ENCODE measurements around the gene ENTHD1. TPM values are rescaled to one million over a fixed set of nuclear protein-coding genes. Genes with fewer than 3 reads are reported as not detected.

ENTHD1 gene
- total and polyA plus RNA-seq, 9 of the 15 experiments (the other 6 are each of a cell fraction or from before 2014, with no cell fraction given), result 0.13 to 0.98 (median 0.35) TPM

DNA sequence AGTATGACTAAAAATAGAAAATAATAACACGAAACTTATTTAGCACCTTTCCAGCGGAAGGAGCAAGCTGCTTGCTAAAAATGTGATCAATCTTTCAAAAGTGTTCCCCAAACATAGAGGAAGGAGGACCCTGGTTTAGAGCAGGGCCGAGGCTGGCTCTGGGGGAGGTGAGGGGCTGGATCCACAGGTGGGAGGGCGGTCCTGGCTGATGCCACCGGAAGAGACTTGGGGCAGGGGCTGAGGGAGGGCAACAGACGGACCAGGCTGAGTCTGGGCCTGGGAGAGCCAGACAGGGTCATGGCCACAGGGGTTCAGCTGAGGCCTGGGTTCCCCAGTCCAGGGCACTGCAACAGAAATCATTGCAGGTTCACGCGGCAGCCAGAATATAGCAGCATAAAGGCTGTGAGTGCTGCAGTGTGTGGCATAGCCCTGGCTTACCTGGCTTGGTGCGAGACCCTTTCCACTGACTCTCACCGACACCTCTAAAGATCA lies 179.7 kb downstream of the ENTHD1 start:
- POLR2A ChIA-PET, result interaction anchor here (0.6 to 1.5 kb wide), 3 partner anchors 9 to 1521 kb away, joined by 3 to 4 read pairs (median 3); no protein-coding TSS in a partner anchor

DNA sequence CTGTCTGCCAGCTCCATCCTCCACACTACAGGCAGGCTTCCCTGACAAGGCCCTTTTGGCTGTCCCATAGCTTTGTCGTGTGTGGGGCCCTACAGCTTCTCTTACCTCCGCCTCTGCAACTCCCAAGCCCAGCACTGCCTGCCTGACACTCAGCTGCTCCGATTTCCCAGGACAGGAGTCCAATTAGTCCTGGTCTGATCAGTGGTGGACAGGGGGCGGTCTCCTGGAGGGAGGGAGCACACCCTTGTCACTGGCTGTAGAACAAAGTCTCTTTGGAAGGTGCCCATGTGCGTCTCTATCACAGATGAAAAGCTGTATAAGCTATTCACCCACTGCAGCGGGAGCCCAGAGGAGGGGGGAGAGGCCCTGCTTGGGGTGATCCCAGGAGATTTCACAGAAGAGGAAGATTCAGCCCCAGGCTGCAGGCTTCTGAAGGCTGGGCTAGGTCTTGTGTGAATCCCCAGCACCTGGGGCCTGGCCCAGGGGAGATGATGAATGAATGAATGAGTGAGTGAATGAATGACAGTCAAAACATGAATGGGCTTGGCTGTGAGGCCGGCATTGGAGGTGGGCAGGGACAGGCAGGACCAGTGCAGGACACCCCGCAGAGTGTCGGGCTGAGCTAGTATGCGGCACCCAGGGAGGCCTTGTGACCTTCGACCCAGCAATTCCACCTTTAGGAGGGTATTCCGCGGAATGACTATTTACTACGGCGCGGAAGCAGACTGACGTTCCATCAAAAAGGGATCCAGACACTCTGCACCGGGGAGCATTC lies 180.6 kb downstream of the ENTHD1 start:
- peak overlapping the region in 1 of 2 experiments; percentile 20; a peak in 1 of 4 replicates for H3K9ac ChIP-seq (ENCODE audit: insufficient read depth in 1 of 2, low read depth in 2 of 2, low read length in 2 of 2)
- H3K4me1 ChIP-seq (replicated peaks in 1 of 2; ENCODE audit: control insufficient read depth in 2 of 2, insufficient read depth in 2 of 2, low read length in 2 of 2), result peaks cover 0 to 14% of the 10 kb centered on the region in 2 experiments; a peak in 2 of 5 replicates
- H2AFZ ChIP-seq (ENCODE audit: low read depth, low read length), result no peak overlapping the region
- POLR2A ChIA-PET, result interaction anchor here (0.6 to 1.5 kb wide), 2 partner anchors 9 to 15 kb away, joined by 3 read pairs; no protein-coding TSS in a partner anchor
- H3K36me3 ChIP-seq (ENCODE audit: control insufficient read depth, insufficient read depth, low read length), result no peaks in the 10 kb centered on the region
- DNase-seq (ENCODE audit: extremely low read depth in 1 of 4, low spot score in 3 of 4) (no peak), ATAC-seq (no peak), FAIRE-seq (no peak)
- WGBS (ENCODE audit: insufficient coverage, low coverage, missing lambda C conversion rate), result 75% methylated on average over 14 of the region's 18 CpGs
- in situ Hi-C loops (cut with MboI), result no loop called here
- no peak overlapping the region for H3K27ac ChIP-seq (ENCODE audit: extremely low read depth, low read depth, low read length)
- intact Hi-C loops (cut with micrococcal nuclease), result no loop called here
- BruUV-seq (replicated peaks), result no TSS peak
- no peaks in the 10 kb centered on the region for H4K20me1 ChIP-seq (replicated peaks; ENCODE audit: control insufficient read depth, insufficient read depth, low read length)
- CTCF ChIA-PET (ENCODE audit: low intra/inter-chr PET ratio), result no interaction called here
- no peaks in the 10 kb centered on the region for H3K9me3 ChIP-seq (replicated peaks; ENCODE audit: control insufficient read depth, insufficient read depth, low read depth, low read length)
- no peak overlapping the region for H3K4me2 ChIP-seq (ENCODE audit: insufficient read depth, low read length)
- H3K27me3 ChIP-seq (ENCODE audit: control insufficient read depth in 2 of 2, insufficient read depth in 2 of 2, low read length in 2 of 2), result no peaks in the 10 kb centered on the region
- H3K79me2 ChIP-seq (ENCODE audit: control insufficient read depth, insufficient read depth, low read length), result no peaks in the 10 kb centered on the region
- H3K9me1 ChIP-seq (ENCODE audit: control insufficient read depth, insufficient read depth, low read length), result no peaks in the 10 kb centered on the region
- no peak overlapping the region for H3K4me3 ChIP-seq
- TF ChIP-seq, protein P1, sequence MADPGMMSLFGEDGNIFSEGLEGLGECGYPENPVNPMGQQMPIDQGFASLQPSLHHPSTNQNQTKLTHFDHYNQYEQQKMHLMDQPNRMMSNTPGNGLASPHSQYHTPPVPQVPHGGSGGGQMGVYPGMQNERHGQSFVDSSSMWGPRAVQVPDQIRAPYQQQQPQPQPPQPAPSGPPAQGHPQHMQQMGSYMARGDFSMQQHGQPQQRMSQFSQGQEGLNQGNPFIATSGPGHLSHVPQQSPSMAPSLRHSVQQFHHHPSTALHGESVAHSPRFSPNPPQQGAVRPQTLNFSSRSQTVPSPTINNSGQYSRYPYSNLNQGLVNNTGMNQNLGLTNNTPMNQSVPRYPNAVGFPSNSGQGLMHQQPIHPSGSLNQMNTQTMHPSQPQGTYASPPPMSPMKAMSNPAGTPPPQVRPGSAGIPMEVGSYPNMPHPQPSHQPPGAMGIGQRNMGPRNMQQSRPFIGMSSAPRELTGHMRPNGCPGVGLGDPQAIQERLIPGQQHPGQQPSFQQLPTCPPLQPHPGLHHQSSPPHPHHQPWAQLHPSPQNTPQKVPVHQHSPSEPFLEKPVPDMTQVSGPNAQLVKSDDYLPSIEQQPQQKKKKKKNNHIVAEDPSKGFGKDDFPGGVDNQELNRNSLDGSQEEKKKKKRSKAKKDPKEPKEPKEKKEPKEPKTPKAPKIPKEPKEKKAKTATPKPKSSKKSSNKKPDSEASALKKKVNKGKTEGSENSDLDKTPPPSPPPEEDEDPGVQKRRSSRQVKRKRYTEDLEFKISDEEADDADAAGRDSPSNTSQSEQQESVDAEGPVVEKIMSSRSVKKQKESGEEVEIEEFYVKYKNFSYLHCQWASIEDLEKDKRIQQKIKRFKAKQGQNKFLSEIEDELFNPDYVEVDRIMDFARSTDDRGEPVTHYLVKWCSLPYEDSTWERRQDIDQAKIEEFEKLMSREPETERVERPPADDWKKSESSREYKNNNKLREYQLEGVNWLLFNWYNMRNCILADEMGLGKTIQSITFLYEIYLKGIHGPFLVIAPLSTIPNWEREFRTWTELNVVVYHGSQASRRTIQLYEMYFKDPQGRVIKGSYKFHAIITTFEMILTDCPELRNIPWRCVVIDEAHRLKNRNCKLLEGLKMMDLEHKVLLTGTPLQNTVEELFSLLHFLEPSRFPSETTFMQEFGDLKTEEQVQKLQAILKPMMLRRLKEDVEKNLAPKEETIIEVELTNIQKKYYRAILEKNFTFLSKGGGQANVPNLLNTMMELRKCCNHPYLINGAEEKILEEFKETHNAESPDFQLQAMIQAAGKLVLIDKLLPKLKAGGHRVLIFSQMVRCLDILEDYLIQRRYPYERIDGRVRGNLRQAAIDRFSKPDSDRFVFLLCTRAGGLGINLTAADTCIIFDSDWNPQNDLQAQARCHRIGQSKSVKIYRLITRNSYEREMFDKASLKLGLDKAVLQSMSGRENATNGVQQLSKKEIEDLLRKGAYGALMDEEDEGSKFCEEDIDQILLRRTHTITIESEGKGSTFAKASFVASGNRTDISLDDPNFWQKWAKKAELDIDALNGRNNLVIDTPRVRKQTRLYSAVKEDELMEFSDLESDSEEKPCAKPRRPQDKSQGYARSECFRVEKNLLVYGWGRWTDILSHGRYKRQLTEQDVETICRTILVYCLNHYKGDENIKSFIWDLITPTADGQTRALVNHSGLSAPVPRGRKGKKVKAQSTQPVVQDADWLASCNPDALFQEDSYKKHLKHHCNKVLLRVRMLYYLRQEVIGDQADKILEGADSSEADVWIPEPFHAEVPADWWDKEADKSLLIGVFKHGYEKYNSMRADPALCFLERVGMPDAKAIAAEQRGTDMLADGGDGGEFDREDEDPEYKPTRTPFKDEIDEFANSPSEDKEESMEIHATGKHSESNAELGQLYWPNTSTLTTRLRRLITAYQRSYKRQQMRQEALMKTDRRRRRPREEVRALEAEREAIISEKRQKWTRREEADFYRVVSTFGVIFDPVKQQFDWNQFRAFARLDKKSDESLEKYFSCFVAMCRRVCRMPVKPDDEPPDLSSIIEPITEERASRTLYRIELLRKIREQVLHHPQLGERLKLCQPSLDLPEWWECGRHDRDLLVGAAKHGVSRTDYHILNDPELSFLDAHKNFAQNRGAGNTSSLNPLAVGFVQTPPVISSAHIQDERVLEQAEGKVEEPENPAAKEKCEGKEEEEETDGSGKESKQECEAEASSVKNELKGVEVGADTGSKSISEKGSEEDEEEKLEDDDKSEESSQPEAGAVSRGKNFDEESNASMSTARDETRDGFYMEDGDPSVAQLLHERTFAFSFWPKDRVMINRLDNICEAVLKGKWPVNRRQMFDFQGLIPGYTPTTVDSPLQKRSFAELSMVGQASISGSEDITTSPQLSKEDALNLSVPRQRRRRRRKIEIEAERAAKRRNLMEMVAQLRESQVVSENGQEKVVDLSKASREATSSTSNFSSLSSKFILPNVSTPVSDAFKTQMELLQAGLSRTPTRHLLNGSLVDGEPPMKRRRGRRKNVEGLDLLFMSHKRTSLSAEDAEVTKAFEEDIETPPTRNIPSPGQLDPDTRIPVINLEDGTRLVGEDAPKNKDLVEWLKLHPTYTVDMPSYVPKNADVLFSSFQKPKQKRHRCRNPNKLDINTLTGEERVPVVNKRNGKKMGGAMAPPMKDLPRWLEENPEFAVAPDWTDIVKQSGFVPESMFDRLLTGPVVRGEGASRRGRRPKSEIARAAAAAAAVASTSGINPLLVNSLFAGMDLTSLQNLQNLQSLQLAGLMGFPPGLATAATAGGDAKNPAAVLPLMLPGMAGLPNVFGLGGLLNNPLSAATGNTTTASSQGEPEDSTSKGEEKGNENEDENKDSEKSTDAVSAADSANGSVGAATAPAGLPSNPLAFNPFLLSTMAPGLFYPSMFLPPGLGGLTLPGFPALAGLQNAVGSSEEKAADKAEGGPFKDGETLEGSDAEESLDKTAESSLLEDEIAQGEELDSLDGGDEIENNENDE (IDR thresholded peaks at IDR 0.05; ENCODE audit: low read depth, low read length), result no peak

More for the DNA sequence above, 179.7 kb downstream of the ENTHD1 start:
- Histone ChIP-seq H3K9ac (ENCODE audit: insufficient read depth in 1 of 2, low read depth in 2 of 2, low read length in 2 of 2) (no peak overlapping the region), H3K4me1 (replicated peaks in 1 of 2; ENCODE audit: control insufficient read depth in 2 of 2, insufficient read depth in 2 of 2, low read length in 2 of 2) (peaks cover 0 to 14% of the 10 kb centered on the region in 2 experiments; a peak in 2 of 5 replicates), H3K9me1 (ENCODE audit: control insufficient read depth, insufficient read depth, low read length) (no peaks in the 10 kb centered on the region), H4K20me1 (replicated peaks; ENCODE audit: control insufficient read depth, insufficient read depth, low read length) (no peaks in the 10 kb centered on the region), H3K4me3 (no peak overlapping the region), H3K27me3 (ENCODE audit: control insufficient read depth in 2 of 2, insufficient read depth in 2 of 2, low read length in 2 of 2) (no peaks in the 10 kb centered on the region), H2AFZ (ENCODE audit: low read depth, low read length) (no peak overlapping the region), H3K9me3 (replicated peaks; ENCODE audit: control insufficient read depth, insufficient read depth, low read depth, low read length) (no peaks in the 10 kb centered on the region), H3K4me2 (ENCODE audit: insufficient read depth, low read length) (no peak overlapping the region), H3K79me2 (ENCODE audit: control insufficient read depth, insufficient read depth, low read length) (no peaks in the 10 kb centered on the region), H3K36me3 (ENCODE audit: control insufficient read depth, insufficient read depth, low read length) (no peaks in the 10 kb centered on the region), H3K27ac (ENCODE audit: extremely low read depth, low read depth, low read length) (no peak overlapping the region)
- 75% methylated on average over 9 of the region's 10 CpGs for WGBS (ENCODE audit: insufficient coverage, low coverage, missing lambda C conversion rate)
- CTCF ChIA-PET (ENCODE audit: low intra/inter-chr PET ratio), result no interaction called here
- TF ChIP-seq SP1 (CRISPR knock-in tag; IDR thresholded peaks at IDR 0.05) (no peak), ASH1L (IDR thresholded peaks at IDR 0.05; ENCODE audit: borderline replicate concordance, low read depth, partially characterized antibody) (no peak)
- no TSS peak for BruUV-seq (replicated peaks)
- in situ Hi-C loops (cut with MboI) (no loop called here), intact Hi-C loops (cut with micrococcal nuclease) (no loop called here)
- no peak for ATAC-seq
- no peak for FAIRE-seq
- no peak for DNase-seq (ENCODE audit: extremely low read depth in 1 of 4, low spot score in 3 of 4)

Data from K562 (cell line).